Measurements from ENCODE around the gene CTBP2. TPM values are rescaled to one million over a fixed set of nuclear protein-coding genes. Genes with fewer than 3 reads are reported as not detected.

The CTBP2 gene
- total RNA-seq, 2 donors from 2014 or later, result 107 to 142 TPM

- DNase-seq (peak; percentile 84 to 87), ATAC-seq (peak; percentile 29)
- intact Hi-C loops (cut with DNase I, micrococcal nuclease), result loop anchor here in 1 of 2 donors (10.0 kb wide), 1 partner anchor 84 kb away; no protein-coding TSS in a partner anchor
Observed at GRCh38 chr10:125149036-125149679, 11.2 kb downstream of the CTBP2 start.

DNA sequence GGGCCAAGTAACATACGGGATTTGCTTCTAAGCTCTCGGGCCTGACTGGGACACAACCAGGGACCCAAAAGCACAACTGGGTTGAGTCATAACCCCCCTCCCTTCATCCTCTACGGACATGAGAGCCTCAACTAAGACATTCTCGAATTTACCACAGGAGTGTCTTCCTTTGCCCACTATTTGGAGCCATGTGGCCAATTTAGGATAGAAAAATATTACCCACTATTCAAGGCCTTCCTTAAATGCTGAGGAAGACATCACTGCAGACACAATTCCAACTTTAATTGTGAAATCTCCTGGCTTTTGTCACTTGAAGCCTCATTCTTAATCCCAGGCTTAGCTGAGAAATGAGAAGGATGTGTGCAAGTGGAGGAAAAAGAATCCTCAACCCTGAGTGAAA is 11.8 kb downstream of the CTBP2 start:
- intact Hi-C loops (cut with DNase I, micrococcal nuclease), result loop anchor here in 1 of 2 donors (10.0 kb wide), 1 partner anchor 84 kb away; no protein-coding TSS in a partner anchor
- ATAC-seq (no peak), DNase-seq (no peak)

DNA sequence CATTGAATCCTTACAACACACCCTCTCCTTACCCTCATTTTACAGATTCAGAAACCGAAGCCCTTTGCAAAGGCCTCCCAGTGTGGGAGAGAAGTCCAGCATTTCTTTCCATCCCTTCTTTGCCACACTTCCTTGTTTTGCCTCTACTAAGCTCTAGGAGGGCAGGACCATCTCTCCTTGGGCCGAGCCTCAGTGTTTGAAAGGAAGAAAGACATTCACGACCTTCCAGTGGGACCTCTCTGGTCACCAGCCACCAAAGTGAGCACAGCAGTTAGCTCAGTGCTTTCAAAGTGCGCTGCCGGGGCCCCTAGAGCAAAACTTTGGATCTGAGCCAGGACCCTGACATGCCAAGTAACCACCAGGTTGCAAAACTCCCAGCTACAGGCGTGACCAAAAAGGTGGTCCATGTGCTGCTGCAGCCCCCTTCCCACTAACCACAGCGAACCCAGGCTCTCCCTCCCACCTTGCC is 12.4 kb downstream of the CTBP2 start:
- intact Hi-C loops (cut with DNase I, micrococcal nuclease), result loop anchor here in 1 of 2 donors (10.0 kb wide), 1 partner anchor 83 kb away; no protein-coding TSS in a partner anchor
- ATAC-seq, result no peak
- no peak for DNase-seq

GRCh38 chr10:125146791-125147579 is 13.4 kb downstream of the CTBP2 start:
- intact Hi-C loops (cut with DNase I, micrococcal nuclease), result loop anchor here in 1 of 2 donors (10.0 kb wide), 1 partner anchor 82 kb away; no protein-coding TSS in a partner anchor
- no peak for DNase-seq
- ATAC-seq, result peak; percentile 29

GRCh38 chr10:125145636-125146035 is 14.7 kb downstream of the CTBP2 start:
- intact Hi-C loops (cut with DNase I, micrococcal nuclease), result loop anchor here in 1 of 2 donors (10.0 kb wide), 1 partner anchor 81 kb away; no protein-coding TSS in a partner anchor
- DNase-seq (no peak), ATAC-seq (no peak)

DNA sequence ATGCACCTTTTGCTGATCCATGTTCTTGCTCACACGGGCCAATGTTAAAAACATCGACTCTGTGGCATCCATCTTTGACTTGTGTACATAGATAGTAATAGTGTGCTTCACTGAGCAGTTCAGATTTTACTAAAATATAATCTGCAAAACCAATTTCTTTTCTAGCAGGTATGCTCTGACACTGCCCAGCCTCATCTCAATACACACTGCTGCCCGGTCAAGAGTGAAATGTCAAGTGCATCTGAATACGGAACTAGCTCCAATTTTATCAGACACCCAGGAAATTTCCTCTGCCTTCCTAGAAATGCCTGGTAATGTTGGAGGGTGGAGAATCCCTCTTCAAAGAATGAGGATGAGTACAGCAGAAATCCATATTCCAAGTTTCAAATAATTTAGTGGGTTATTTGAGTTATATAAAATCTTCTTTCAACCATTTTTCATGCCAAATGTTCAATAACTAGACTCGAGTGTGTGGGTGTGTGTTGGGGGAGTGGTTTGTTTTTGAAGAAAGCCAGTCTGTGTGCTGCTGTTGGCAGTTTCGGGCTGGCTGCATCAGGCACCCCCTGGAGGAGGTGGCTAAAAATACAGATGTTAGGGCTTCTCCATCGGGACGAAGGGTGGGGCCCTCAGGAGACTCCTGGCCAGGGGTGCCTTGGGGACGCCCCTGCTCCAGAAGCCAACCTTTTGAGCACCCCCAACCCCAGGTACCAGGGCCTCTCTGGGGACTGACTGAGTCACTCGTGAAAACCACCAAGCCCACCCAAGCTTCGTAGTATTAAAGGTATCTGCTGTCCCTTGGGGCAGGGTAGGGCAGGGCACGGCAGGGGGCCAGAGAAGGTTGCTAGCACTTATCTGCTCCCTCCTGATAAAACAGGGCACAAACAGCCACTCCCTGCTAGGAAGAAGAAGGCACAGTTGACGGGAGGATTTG is 15.4 kb downstream of the CTBP2 start:
- peak; percentile 24 for ATAC-seq
- intact Hi-C loops (cut with DNase I, micrococcal nuclease), result loop anchor here in 1 of 2 donors (10.0 kb wide), 1 partner anchor 80 kb away; no protein-coding TSS in a partner anchor
- DNase-seq, result no peak

- intact Hi-C loops (cut with DNase I, micrococcal nuclease), result loop anchor here in 1 of 2 donors (10.0 kb wide), 1 partner anchor 79 kb away; no protein-coding TSS in a partner anchor
- ATAC-seq (no peak), DNase-seq (peak in 1 of 2 donors; percentile 15)
Observed at GRCh38 chr10:125144206-125144605, 16.2 kb downstream of the CTBP2 start.

DNA sequence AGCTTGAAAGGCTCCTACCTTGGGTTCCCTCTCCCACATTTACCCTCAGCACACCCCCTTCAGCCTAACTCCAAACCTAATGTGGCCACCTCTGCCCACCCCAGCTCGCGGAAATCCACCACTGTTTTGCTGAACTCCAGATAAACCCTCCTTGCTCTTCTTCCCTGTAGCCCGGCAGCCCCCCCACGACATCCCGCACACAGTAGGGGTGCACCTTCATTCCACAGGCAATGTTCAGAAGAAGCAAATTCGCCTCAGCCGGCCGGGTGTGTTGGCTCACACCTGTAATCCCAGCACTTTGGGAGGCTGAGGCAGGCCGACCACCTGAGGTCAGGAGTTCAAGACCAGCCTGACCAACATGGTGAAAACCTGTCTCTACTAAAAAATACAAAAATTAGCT is 17.4 kb downstream of the CTBP2 start:
- DNase-seq (no peak), ATAC-seq (no peak)
- intact Hi-C loops (cut with DNase I, micrococcal nuclease), result loop anchor here in 1 of 2 donors (10.0 kb wide), 1 partner anchor 78 kb away; no protein-coding TSS in a partner anchor

DNA sequence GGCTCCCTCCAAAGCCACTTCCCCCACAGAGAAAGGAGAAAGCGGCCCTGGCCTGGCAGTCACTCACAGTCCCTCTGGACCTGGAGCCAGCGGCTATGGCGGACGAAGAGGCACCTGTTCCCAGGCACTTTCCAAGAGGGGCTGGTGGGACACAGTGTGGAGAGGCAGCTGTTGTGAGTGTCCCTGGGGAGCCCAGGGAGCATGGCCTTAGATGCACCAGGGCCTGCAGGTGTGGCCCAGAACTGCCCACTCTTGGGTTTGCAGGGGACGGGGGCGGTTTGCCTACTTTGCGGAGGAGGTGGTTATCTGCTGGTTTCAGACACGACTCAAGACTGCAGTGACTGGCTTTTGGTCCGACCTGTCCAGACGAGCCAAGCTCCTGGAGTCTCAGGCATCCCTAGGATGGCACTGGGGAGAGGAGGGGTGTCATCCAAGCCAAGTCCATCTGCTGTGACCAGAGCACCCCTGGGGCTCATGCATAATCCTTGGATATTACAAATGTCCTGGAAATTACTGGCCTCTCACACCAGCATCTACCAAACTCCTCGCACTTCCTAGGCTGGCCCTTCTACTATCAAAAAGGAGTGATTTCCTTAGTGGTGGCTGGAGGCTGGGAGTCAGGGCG is 18.4 kb downstream of the CTBP2 start:
- ATAC-seq, result no peak
- no peak for DNase-seq
- intact Hi-C loops (cut with DNase I, micrococcal nuclease), result loop anchor here in 1 of 2 donors (10.0 kb wide), 1 partner anchor 77 kb away; no protein-coding TSS in a partner anchor

DNA sequence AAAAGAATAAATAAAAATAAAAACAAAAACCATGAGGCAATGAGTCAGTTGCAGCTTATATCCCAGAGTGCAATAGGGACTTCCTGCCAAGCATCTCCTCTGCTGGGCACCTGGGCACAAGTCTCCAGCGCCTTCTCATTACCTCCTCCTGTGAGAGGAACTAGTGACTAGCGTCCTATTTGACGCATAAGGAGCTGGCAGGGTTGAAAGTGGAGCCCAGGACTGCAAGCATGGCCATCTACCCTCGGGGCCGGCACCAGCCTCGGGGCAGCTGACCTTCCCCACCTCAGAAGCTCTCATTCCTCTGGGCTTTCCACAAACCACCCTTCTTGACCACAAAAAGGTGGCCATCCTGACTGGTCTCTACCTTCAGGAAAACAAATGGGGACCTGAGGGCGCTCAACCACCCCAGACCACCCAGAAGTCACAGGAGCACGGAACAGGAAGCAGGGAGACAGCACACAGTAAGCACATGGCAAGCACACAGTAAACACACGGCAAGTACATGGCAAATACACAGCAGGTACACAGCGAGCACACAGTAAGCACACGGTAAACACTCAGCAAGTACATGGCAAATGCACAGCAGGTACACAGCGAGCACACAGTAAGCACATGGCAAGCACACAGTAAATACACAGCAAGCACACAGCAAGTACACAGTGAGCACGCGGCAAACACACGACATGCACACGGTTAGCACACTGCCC is 19.1 kb downstream of the CTBP2 start:
- intact Hi-C loops (cut with DNase I, micrococcal nuclease), result loop anchor here in 1 of 2 donors (10.0 kb wide), 1 partner anchor 77 kb away; no protein-coding TSS in a partner anchor

DNA sequence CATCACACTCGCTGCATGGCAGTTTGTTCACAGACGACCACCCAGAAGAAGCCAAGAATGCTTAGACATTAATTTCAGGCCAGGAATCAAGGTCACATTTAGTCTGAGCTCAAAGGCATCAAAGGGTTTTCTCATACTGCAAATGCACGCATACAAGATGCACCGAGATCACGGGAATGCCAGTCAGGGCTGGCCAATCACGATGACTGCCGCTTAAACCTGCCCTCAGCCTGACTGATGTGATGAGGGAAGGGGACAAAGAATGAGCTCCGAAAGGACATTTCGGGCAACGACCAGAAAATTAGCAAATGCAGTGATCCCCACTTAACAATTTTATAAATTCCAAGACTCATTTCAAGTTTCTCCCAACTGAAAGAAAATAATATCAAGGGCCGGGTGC is 20.2 kb downstream of the CTBP2 start:
- intact Hi-C loops (cut with DNase I, micrococcal nuclease), result loop anchor here in 1 of 2 donors (10.0 kb wide), 1 partner anchor 75 kb away; no protein-coding TSS in a partner anchor
- no peak for ATAC-seq

More for the DNA sequence above, 19.1 kb downstream of the CTBP2 start:
- no peak for ATAC-seq
- DNase-seq, result no peak

GRCh38 chr10:125137601-125138438 is 22.5 kb downstream of the CTBP2 start:
- ATAC-seq (peak; percentile 90), DNase-seq (peak; percentile 80 to 86)
- intact Hi-C loops (cut with DNase I, micrococcal nuclease), result no loop called here

More for the DNA sequence above, 20.2 kb downstream of the CTBP2 start:
- no peak for DNase-seq

DNA sequence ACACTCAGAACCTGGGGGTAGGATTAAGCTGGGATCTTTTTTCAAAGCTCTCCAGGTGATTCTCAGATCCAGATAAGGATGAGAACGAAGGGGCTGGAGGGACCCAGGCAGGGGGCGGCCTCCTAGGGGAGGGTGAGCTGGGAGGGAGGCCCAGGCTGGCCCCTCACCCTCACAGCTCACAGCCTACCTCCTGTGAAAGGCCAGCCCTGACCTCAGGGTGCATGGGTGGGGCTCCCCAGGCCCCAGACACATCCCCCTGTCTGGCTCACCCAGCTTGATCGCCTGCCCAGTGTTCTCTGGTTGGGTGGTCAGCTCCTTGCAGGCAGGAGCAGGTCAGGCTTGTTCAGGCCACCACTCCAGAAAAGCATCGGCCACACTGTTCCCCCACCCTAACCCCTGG is 24.3 kb downstream of the CTBP2 start:
- no peak for DNase-seq
- no peak for ATAC-seq
- intact Hi-C loops (cut with DNase I, micrococcal nuclease), result no loop called here

DNA sequence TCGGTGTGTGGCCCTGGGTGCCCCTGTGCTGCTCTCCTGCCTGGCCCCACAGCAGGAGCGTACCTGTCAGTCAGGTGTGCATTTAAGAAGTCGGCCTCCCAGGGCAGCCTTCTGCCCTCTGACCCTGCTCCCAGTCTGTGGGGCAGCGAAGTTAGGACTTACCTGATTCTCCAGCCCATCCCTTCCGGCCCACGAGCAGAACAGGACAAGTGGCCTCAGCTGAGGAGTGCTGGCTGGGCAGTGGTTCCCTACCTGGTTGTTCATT is 24.7 kb downstream of the CTBP2 start:
- intact Hi-C loops (cut with DNase I, micrococcal nuclease), result no loop called here
- no peak for ATAC-seq
- peak in 1 of 2 donors; percentile 14 for DNase-seq

DNA sequence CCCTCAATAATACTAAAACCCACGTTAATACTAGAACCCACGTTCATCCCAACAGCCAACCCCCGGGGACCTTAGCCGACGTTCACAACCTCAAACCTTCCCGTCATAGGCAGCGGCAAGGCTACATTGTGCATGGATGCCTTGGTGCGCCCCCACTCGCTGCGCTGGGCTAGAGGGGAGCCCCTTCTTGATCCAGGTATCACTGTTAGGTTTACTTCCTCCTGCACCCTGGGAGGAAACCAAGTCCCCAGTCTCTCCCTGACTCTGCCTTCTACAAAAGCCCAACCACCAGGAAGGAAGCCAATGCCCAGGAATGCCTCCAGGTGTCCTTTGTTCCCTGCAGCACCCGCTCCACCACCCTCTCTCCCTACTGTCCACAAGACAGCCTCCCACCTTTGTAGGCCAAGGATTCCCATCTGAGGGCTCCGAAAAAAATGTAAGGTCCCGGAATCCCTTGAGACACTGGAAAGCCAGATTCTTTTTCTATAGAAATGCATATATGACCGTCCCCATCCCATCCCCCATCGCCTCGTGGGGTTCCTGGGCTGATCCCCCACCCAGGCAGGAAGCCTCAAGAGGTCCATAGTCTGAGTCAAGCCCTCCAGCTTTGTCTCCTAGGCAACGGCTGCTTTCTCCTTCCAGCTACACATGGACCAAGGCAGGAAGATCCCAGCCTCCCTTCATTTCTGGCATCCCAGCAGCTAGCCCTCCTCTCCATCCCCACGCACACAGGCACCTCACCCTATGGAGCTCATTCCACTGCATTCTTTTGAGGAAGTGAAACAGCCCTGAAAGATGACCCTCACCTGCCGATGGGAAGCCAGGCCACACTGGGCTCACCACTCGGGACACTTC is 25.2 kb downstream of the CTBP2 start:
- DNase-seq (peak in 1 of 2 donors; percentile 30), ATAC-seq (peak; percentile 31)
- intact Hi-C loops (cut with DNase I, micrococcal nuclease), result no loop called here

DNA sequence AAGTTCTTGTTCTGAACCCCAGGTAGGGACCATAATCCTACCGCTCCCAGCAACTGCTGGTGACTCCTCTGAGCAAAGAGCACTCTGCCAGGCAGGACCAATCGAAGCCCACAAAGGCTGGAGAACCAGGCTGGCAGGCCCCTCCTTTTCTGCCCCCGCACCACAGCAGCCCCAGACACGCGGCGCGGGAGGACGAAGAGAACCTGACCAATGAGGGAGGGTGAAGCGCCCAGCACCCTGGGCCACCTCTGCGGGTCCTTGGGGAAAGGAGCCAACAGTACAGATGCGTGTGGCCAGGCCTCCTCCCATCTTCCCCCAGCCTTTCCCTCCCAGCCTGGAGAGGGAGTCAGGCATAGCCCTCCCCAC is 25.9 kb downstream of the CTBP2 start:
- intact Hi-C loops (cut with DNase I, micrococcal nuclease), result no loop called here
- ATAC-seq, result peak; percentile 3
- peak in 1 of 2 donors; percentile 19 for DNase-seq

Data from left colon (tissue), 2 donors.